ENCODE data around the gene ODF2L.

ODF2L gene

GRCh38 chr1:86436041-86436440 lies 39.9 kb upstream of the ODF2L start:
- no peak for ATAC-seq (ENCODE audit: low read depth)
- H3K36me3 ChIP-seq (ENCODE audit: low read depth) = no peaks in the 10 kb centered on the region
- no peak for DNase-seq (ENCODE audit: low spot score)
- no peaks in the 10 kb centered on the region for H3K27me3 ChIP-seq (ENCODE audit: insufficient read depth, poor library complexity, severe bottlenecking)
- H3K4me3 ChIP-seq (ENCODE audit: severe bottlenecking) = no peak overlapping the region
- H3K9me3 ChIP-seq (ENCODE audit: severe bottlenecking) = no peaks in the 10 kb centered on the region
- no peak overlapping the region for H3K27ac ChIP-seq (ENCODE audit: poor library complexity, severe bottlenecking)
- TF ChIP-seq CTCF (IDR thresholded peaks at IDR 0.05; ENCODE audit: poor library complexity, severe bottlenecking) = no peak
- peaks cover 3% of the 10 kb centered on the region for H3K4me1 ChIP-seq (ENCODE audit: insufficient read depth, poor library complexity, severe bottlenecking)

DNA sequence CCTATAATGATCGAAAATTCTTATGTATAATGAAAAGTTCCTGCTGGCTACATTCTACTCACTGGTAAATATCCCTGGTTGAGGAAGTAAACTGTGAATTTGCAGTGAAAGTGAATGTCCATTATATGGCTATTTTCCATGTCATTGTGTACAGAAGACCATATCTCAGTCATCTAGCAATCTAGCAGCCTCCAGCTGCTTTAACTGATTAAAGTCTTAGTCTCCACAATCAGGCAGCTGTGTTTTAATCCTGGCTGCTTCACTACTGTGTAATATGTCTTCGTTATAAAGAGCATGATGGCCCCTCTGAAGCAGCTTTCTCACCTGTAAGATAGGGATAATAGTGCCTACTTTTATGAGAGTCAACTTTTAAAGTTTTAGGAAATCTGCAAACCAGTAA lies 39.2 kb upstream of the ODF2L start:
- H3K4me3 ChIP-seq (ENCODE audit: severe bottlenecking) = no peak overlapping the region
- no peaks in the 10 kb centered on the region for H3K27me3 ChIP-seq (ENCODE audit: insufficient read depth, poor library complexity, severe bottlenecking)
- no peaks in the 10 kb centered on the region for H3K9me3 ChIP-seq (ENCODE audit: severe bottlenecking)
- no peak overlapping the region for H3K27ac ChIP-seq (ENCODE audit: poor library complexity, severe bottlenecking)
- no peak for TF ChIP-seq CTCF (IDR thresholded peaks at IDR 0.05; ENCODE audit: poor library complexity, severe bottlenecking)
- H3K36me3 ChIP-seq (ENCODE audit: low read depth) = no peaks in the 10 kb centered on the region
- ATAC-seq (ENCODE audit: low read depth) = no peak
- DNase-seq (ENCODE audit: low spot score) = no peak
- H3K4me1 ChIP-seq (ENCODE audit: insufficient read depth, poor library complexity, severe bottlenecking) = peaks cover 10% of the 10 kb centered on the region

- no peaks in the 10 kb centered on the region for H3K36me3 ChIP-seq (ENCODE audit: low read depth)
- no peaks in the 10 kb centered on the region for H3K27me3 ChIP-seq (ENCODE audit: insufficient read depth, poor library complexity, severe bottlenecking)
- no peak for DNase-seq (ENCODE audit: low spot score)
- no peak overlapping the region for H3K4me3 ChIP-seq (ENCODE audit: severe bottlenecking)
- no peak for TF ChIP-seq CTCF (IDR thresholded peaks at IDR 0.05; ENCODE audit: poor library complexity, severe bottlenecking)
- no peak overlapping the region for H3K27ac ChIP-seq (ENCODE audit: poor library complexity, severe bottlenecking)
- peaks cover 22% of the 10 kb centered on the region for H3K4me1 ChIP-seq (ENCODE audit: insufficient read depth, poor library complexity, severe bottlenecking)
- H3K9me3 ChIP-seq (ENCODE audit: severe bottlenecking) = no peaks in the 10 kb centered on the region
- ATAC-seq (ENCODE audit: low read depth) = no peak
Observed at GRCh38 chr1:86434059-86434458, 37.9 kb upstream of the ODF2L start.

GRCh38 chr1:86430376-86430775 lies 34.3 kb upstream of the ODF2L start:
- H3K4me3 ChIP-seq (ENCODE audit: severe bottlenecking) = no peak overlapping the region
- no peak for DNase-seq (ENCODE audit: low spot score)
- TF ChIP-seq CTCF (IDR thresholded peaks at IDR 0.05; ENCODE audit: poor library complexity, severe bottlenecking) = no peak
- no peaks in the 10 kb centered on the region for H3K9me3 ChIP-seq (ENCODE audit: severe bottlenecking)
- peak overlapping the region; percentile 95 for H3K27ac ChIP-seq (ENCODE audit: poor library complexity, severe bottlenecking)
- peaks cover 24% of the 10 kb centered on the region for H3K4me1 ChIP-seq (ENCODE audit: insufficient read depth, poor library complexity, severe bottlenecking)
- H3K27me3 ChIP-seq (ENCODE audit: insufficient read depth, poor library complexity, severe bottlenecking) = no peaks in the 10 kb centered on the region
- no peaks in the 10 kb centered on the region for H3K36me3 ChIP-seq (ENCODE audit: low read depth)
- peak; percentile 52 for ATAC-seq (ENCODE audit: low read depth)

GRCh38 chr1:86429835-86430234 lies 33.7 kb upstream of the ODF2L start:
- DNase-seq (ENCODE audit: low spot score) = no peak
- H3K27me3 ChIP-seq (ENCODE audit: insufficient read depth, poor library complexity, severe bottlenecking) = no peaks in the 10 kb centered on the region
- no peak overlapping the region for H3K4me3 ChIP-seq (ENCODE audit: severe bottlenecking)
- H3K9me3 ChIP-seq (ENCODE audit: severe bottlenecking) = no peaks in the 10 kb centered on the region
- H3K36me3 ChIP-seq (ENCODE audit: low read depth) = no peaks in the 10 kb centered on the region
- H3K27ac ChIP-seq (ENCODE audit: poor library complexity, severe bottlenecking) = peak overlapping the region; percentile 95
- ATAC-seq (ENCODE audit: low read depth) = peak; percentile 99
- H3K4me1 ChIP-seq (ENCODE audit: insufficient read depth, poor library complexity, severe bottlenecking) = peaks cover 28% of the 10 kb centered on the region
- TF ChIP-seq CTCF (IDR thresholded peaks at IDR 0.05; ENCODE audit: poor library complexity, severe bottlenecking) = no peak

Measured in RWPE2 (cell line).